Panc1 (cell line): ENCODE measurements around the gene PIK3R6. TPM values are rescaled to one million over a fixed set of nuclear protein-coding genes. Genes with fewer than 3 reads are reported as not detected.

ENCODE experiments used
- ATAC-seq: fragments of 200-7000 bp; cut with Tn5 transposase; 2 replicates; pipeline ENCODE4 v1.9.1; 2020; ENCODE audit warnings: mild to moderate bottlenecking, moderate library complexity
- BruUV-seq: library from RNA; stranded (reverse); fragments of 400-500 nt; replicated peaks from 2 replicates; lab custom pipeline; 2021; lab: Mats Ljungman, UMichigan
- CTCF ChIA-PET: fragments of 300-600 bp; sonication (Branson Sonifier 250); formaldehyde crosslinking; loops from one replicate; lab custom pipeline; 2022; ENCODE audit warnings: antibody characterized with exemption; lab: Charles Lee
- POLR2A ChIA-PET: fragments of 300-600 bp; sonication (Branson Sonifier 250); formaldehyde crosslinking; loops from one replicate; lab custom pipeline; 2022; ENCODE audit warnings: antibody characterized with exemption; lab: Charles Lee
- DNase-seq: peaks from one replicate; pipeline ENCODE4 v3.0.0-alpha.2; 2010; ENCODE audit warnings: low read depth, low spot score
- H3K27ac ChIP-seq: 2 replicates; pipeline ENCODE4 v1.5.1; 2011; ENCODE audit warnings: mild to moderate bottlenecking, low read length, inconsistent platforms
- H3K27me3 ChIP-seq: fragments of 200-500 bp; sonication (Bioruptor generic); 2 replicates; pipeline ENCODE4 v1.6.0; 2014; ENCODE audit warnings: low read length, inconsistent platforms; ENCODE audit not compliant: control insufficient read depth, insufficient read depth
- H3K36me3 ChIP-seq: fragments of 200-500 bp; sonication (Bioruptor generic); 2 replicates; pipeline ENCODE4 v1.5.1; 2014; ENCODE audit warnings: inconsistent platforms, mild to moderate bottlenecking, low read length, moderate library complexity; ENCODE audit not compliant: control insufficient read depth, insufficient read depth
- H3K4me1 ChIP-seq: 2 replicates; pipeline ENCODE4 v1.5.1; 2011; ENCODE audit warnings: inconsistent platforms, mild to moderate bottlenecking, low read length, moderate library complexity; ENCODE audit not compliant: control insufficient read depth, insufficient read depth
- H3K4me3 ChIP-seq, 2 experiments: 2 replicates each; pipeline ENCODE4 v1.5.1; 2011 to 2012; ENCODE audit warnings: low read depth in 2 of 2, low read length in 2 of 2, mild to moderate bottlenecking in 2 of 2, inconsistent platforms in 1 of 2, moderate library complexity in 1 of 2
- H3K9me3 ChIP-seq: fragments of 200-500 bp; sonication (Bioruptor generic); 2 replicates; pipeline ENCODE4 v1.5.1; 2014; ENCODE audit warnings: low read depth, mild to moderate bottlenecking, inconsistent platforms, low read length, moderate library complexity; ENCODE audit not compliant: control insufficient read depth, insufficient read depth
- CTCF ChIP-seq: fragments of 450-650 bp; IDR thresholded peaks from 2 replicates; pipeline ENCODE4 v1.5.1; 2017; ENCODE audit warnings: mild to moderate bottlenecking
- POLR2AphosphoS5 ChIP-seq: IDR thresholded peaks from 2 replicates; pipeline ENCODE4 v1.6.1; 2012; ENCODE audit warnings: mild to moderate bottlenecking, low read depth, low read length, moderate library complexity
- REST ChIP-seq, 2 experiments: IDR thresholded peaks; 2 replicates each; pipeline ENCODE4 v1.6.1; 2011 to 2012; ENCODE audit warnings: low read depth in 2 of 2, control low read depth in 1 of 2, low read length in 1 of 2, mild to moderate bottlenecking in 1 of 2, moderate library complexity in 1 of 2; ENCODE audit not compliant: insufficient read depth in 1 of 2
- SIN3A ChIP-seq: IDR thresholded peaks from 2 replicates; pipeline ENCODE4 v1.6.1; 2012; ENCODE audit warnings: low read depth, mild to moderate bottlenecking, low read length, moderate library complexity, borderline replicate concordance; ENCODE audit not compliant: insufficient read depth
- TCF7L2 ChIP-seq: IDR thresholded peaks from 2 replicates; pipeline ENCODE4 v1.6.1; 2011; ENCODE audit warnings: mild to moderate bottlenecking, low read depth, low read length, inconsistent platforms
- in situ Hi-C: cut with HindIII; loops from 2 replicates; pipeline ENCODE4 v1.10.0; 2016; ENCODE audit warnings: low sequenced_read_pairs, low pct_unique_long_range_greater_than_20kb
- intact Hi-C: fragments of 100-400 bp; cut with micrococcal nuclease; formaldehyde crosslinking; loops from one replicate; pipeline ENCODE4 v1.10.0; 2022; ENCODE audit not compliant: unreplicated experiment
- total RNA-seq: library from RNA; stranded (reverse); gene quantifications from one replicate; pipeline ENCODE4 v1.2.1, GENCODE V29; 2021; ENCODE audit not compliant: unreplicated experiment

Gene PIK3R6
- total RNA-seq, 1 experiment from 2014 or later = not detected

- ChIA-PET POLR2A (no interaction called here), CTCF (no interaction called here)
- no peaks in the 10 kb centered on the region for H3K9me3 ChIP-seq
- no peak overlapping the region for H3K4me3 ChIP-seq
- no peaks in the 10 kb centered on the region for H3K36me3 ChIP-seq
- TF ChIP-seq POLR2AphosphoS5 (no peak), SIN3A (no peak), TCF7L2 (no peak), REST (IDR thresholded peaks at IDR 0.05; ENCODE audit: insufficient read depth in 1 of 2, low read depth in 2 of 2, low read length in 1 of 2) (no peak), CTCF (no peak)
- no peak for DNase-seq
- no peak for ATAC-seq
- intact Hi-C loops (no loop called here), in situ Hi-C loops (no loop called here)
- no peaks in the 10 kb centered on the region for H3K4me1 ChIP-seq
- H3K27me3 ChIP-seq = no peaks in the 10 kb centered on the region
- BruUV-seq = no TSS peak
- no peak overlapping the region for H3K27ac ChIP-seq
These were observed 72.8 kb downstream of the PIK3R6 start for GRCh38 chr17:8794636-8795035.

- intact Hi-C loops (no loop called here), in situ Hi-C loops (no loop called here)
- Histone ChIP-seq H3K27ac (no peak overlapping the region), H3K36me3 (no peaks in the 10 kb centered on the region), H3K4me3 (no peak overlapping the region), H3K9me3 (no peaks in the 10 kb centered on the region), H3K27me3 (no peaks in the 10 kb centered on the region), H3K4me1 (no peaks in the 10 kb centered on the region)
- BruUV-seq = no TSS peak
- no peak for TF ChIP-seq POLR2AphosphoS5
- DNase-seq (no peak), ATAC-seq (no peak)
- CTCF ChIA-PET = no interaction called here
- POLR2A ChIA-PET = no interaction called here
These were observed 73.8 kb downstream of the PIK3R6 start for GRCh38 chr17:8793649-8794048.

- TF ChIP-seq POLR2AphosphoS5 (no peak), TCF7L2 (no peak), REST (IDR thresholded peaks at IDR 0.05; ENCODE audit: insufficient read depth in 1 of 2, low read depth in 2 of 2, low read length in 1 of 2) (no peak), SIN3A (no peak), CTCF (no peak)
- in situ Hi-C loops = no loop called here
These were observed 74.8 kb downstream of the PIK3R6 start for GRCh38 chr17:8792646-8793045.

More at GRCh38 chr17:8792646-8793045, 74.8 kb downstream of the PIK3R6 start:
- no TSS peak for BruUV-seq
- ChIA-PET POLR2A (interaction anchor here (0.6 kb wide), 1 partner anchor 46 kb away, joined by 5 read pairs; no protein-coding TSS in a partner anchor), CTCF (no interaction called here)
- ATAC-seq (no peak), DNase-seq (no peak)
- Histone ChIP-seq H3K27me3 (0 out of 2 replicates have a peak, but pooled peaks cover 2% of the 10 kb centered on the region), H3K4me1 (no peaks in the 10 kb centered on the region), H3K4me3 (no peak overlapping the region), H3K9me3 (no peaks in the 10 kb centered on the region), H3K27ac (no peak overlapping the region), H3K36me3 (no peaks in the 10 kb centered on the region)
- intact Hi-C loops = no loop called here
